Measurements from ENCODE around the gene KLHDC8A.

The KLHDC8A gene

DNA sequence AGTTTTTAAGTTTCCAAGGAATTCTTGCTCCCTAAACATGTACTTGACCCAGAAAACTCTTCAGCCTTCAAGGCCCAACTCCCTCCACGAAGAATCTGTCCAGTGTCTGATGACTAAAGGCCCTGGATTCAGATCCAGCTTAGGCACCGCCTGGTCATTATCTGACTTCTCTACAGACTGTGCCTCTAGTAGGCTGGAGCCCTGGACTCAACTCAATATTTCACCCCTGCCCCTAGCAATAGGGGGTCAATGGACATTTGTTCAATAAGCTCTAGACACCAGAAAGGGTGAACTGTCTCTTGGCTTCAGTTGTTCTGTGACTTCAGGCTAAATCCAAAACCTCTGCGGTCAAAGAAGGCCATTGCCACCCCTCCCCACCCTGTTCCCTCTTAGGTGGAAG, 69.6 kb downstream of the KLHDC8A start:
- peak overlapping the region; percentile 99 for H3K4me2 ChIP-seq
- no peak overlapping the region for H2AFZ ChIP-seq (ENCODE audit: low read depth)
- peak overlapping the region; percentile 76 for H3K27ac ChIP-seq
- peaks cover 81% of the 10 kb centered on the region for H3K4me1 ChIP-seq (ENCODE audit: low read depth, poor library complexity, severe bottlenecking)
- H3K9ac ChIP-seq: peak overlapping the region; percentile 28; the same call in 1 of the 2 replicates
- TF ChIP-seq, protein P1, sequence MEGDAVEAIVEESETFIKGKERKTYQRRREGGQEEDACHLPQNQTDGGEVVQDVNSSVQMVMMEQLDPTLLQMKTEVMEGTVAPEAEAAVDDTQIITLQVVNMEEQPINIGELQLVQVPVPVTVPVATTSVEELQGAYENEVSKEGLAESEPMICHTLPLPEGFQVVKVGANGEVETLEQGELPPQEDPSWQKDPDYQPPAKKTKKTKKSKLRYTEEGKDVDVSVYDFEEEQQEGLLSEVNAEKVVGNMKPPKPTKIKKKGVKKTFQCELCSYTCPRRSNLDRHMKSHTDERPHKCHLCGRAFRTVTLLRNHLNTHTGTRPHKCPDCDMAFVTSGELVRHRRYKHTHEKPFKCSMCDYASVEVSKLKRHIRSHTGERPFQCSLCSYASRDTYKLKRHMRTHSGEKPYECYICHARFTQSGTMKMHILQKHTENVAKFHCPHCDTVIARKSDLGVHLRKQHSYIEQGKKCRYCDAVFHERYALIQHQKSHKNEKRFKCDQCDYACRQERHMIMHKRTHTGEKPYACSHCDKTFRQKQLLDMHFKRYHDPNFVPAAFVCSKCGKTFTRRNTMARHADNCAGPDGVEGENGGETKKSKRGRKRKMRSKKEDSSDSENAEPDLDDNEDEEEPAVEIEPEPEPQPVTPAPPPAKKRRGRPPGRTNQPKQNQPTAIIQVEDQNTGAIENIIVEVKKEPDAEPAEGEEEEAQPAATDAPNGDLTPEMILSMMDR (conservative IDR thresholded peaks at IDR 0.05; ENCODE audit: low read depth, low read length): peak; percentile 7; the same call in 1 of the 2 replicates
- no peaks in the 10 kb centered on the region for H3K27me3 ChIP-seq (ENCODE audit: insufficient read depth, low read depth)
- no peaks in the 10 kb centered on the region for H4K20me1 ChIP-seq (ENCODE audit: insufficient read depth)
- no peaks in the 10 kb centered on the region for H3K36me3 ChIP-seq (ENCODE audit: insufficient read depth)
- no peaks in the 10 kb centered on the region for H3K79me2 ChIP-seq (ENCODE audit: insufficient read depth, low read depth)
- H3K4me3 ChIP-seq (IDR thresholded peaks at IDR 0.05; ENCODE audit: insufficient read depth, low read depth, low read length): no peak overlapping the region

DNA sequence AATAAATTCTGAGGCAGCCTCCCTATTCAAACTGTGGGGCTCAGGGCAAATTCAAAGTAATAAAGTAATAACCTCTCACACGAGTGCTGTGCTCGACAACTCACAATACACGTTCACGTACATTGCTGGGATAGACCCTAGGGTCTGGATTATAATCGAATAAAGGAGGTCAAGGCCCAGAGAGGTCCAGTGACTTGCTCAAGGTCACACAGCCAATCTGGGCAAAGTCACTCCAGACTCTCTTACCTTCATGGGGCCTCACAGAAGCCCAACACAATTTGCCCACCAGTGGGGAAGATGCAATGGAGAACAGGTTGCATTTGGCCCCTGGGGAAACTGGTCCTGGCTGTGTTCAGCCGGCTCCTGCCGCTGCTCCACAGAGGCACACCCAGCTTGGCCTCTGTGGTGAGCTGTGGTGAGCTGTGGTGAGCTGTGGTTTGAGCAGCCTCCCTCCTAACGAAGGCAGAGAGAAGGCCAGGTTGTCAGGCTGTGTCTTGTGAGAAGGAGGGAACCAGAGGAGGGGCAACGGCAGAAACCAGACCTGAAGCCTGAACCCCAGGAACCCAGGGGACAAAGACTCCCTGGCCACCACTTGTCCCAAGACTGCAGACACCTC, 70.3 kb downstream of the KLHDC8A start:
- peak overlapping the region; percentile 18; the same call in 1 of the 2 replicates for H2AFZ ChIP-seq (ENCODE audit: low read depth)
- TF ChIP-seq, protein P1 (conservative IDR thresholded peaks at IDR 0.05; ENCODE audit: low read depth, low read length): no peak
- H3K79me2 ChIP-seq (ENCODE audit: insufficient read depth, low read depth): no peaks in the 10 kb centered on the region
- no peaks in the 10 kb centered on the region for H3K27me3 ChIP-seq (ENCODE audit: insufficient read depth, low read depth)
- H3K9ac ChIP-seq: peak overlapping the region; percentile 28; the same call in 1 of the 2 replicates
- no peaks in the 10 kb centered on the region for H4K20me1 ChIP-seq (ENCODE audit: insufficient read depth)
- H3K4me2 ChIP-seq: peak overlapping the region; percentile 99
- peak overlapping the region; percentile 76 for H3K27ac ChIP-seq
- no peaks in the 10 kb centered on the region for H3K36me3 ChIP-seq (ENCODE audit: insufficient read depth)
- peak overlapping the region; percentile 81 for H3K4me3 ChIP-seq (IDR thresholded peaks at IDR 0.05; ENCODE audit: insufficient read depth, low read depth, low read length)
- H3K4me1 ChIP-seq (ENCODE audit: low read depth, poor library complexity, severe bottlenecking): peaks cover 87% of the 10 kb centered on the region

Measured in KMS-11 (cell line).